HepG2 (cell line): Measurements from ENCODE around the gene LZTR1.

Experiments
- NFYC ChIP-seq: IDR thresholded peaks from 2 replicates; pipeline ENCODE4 v1.6.1; 2016; ENCODE audit warnings: missing genetic modification reagents, missing compliant biosample characterization
- YEATS2 ChIP-seq: sonication (generic); formaldehyde crosslinking; IDR thresholded peaks from 2 replicates; pipeline ENCODE4 v1.4.0; 2020; ENCODE audit warnings: missing genetic modification reagents, borderline replicate concordance
- YY1 ChIP-seq: IDR thresholded peaks from 2 replicates; pipeline ENCODE4 v1.6.1; 2011; ENCODE audit warnings: low read length, low read depth, moderate library complexity, mild to moderate bottlenecking; ENCODE audit not compliant: insufficient read depth, insufficient replicate concordance

DNA sequence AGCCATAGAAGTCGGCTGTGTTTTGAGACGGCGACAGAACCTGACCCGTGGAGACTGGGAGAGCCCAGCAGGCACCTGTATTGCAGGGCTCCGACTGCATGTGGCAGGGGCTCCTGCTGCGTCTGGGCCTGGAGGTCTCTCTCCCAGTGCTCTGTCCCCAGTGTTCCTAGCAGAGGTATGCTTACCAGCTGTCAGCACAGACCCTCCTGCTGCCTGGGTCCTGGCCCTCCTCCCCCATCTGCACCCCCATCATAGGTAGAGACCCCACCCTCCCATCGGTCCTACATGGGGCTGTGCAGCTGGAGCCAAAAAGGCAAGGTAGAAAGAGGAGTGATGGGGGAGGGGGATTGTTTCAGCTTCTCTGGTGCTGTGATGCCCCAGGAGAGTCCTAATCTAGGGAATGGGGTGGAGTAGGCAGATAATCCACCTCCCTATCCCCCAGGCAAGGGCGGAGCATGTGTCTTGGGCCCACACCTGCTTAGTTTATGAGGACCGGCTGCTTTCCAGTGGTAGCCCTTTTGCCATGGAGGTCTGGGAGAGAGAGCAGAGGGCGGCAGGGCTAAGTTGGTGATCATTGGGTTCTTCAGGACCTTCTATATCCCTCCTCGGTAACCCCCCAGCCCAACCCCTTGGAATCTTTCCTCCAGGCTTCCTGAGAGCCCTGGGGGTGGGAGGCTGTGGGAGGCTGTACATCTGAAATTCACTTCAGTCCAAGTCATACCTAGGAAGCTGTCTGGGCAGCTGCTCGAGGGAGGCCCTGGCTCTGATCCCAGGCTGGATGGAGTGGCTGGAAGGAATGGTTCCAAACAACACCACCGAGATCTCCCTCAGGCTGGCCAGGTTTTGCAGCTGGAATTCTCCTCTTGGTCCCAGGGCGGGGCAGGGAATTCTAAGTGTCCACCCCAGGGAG is 44.9 kb downstream of the LZTR1 start:
- TF ChIP-seq YY1, result no peak
- TF ChIP-seq NFYC (CRISPR knock-in tag), result no peak
- TF ChIP-seq YEATS2 (CRISPR knock-in tag), result no peak
